Measurements from ENCODE around the gene GRIA1.

DNA sequence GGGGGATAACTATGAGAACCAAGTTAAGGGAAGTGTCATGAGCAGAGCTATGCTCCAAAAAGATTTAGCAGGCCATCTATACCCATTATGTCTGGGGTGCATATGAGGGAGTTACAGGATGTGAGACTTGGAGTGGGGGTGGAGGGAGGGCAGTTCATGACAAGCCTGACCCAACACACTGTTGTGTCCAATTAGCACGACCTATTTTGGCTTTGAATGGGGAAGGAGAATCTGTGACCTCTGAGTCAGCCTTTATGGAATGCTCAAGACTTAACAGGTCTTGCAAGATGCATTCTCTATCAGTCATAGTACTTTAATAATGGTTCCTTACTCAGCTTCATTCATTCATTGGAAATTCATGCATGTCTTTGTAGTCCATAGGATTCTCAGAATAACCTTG is 71.7 kb downstream of the GRIA1 start:
- no peak for TF ChIP-seq NR2C2 (CRISPR knock-in tag; IDR thresholded peaks at IDR 0.05)
- TF ChIP-seq CREM (CRISPR knock-in tag; IDR thresholded peaks at IDR 0.05), result no peak
- TF ChIP-seq CTCF (IDR thresholded peaks at IDR 0.05), result no peak
- TF ChIP-seq GABPB1 (CRISPR knock-in tag; IDR thresholded peaks at IDR 0.05), result no peak
- TF ChIP-seq TEAD1 (CRISPR knock-in tag; IDR thresholded peaks at IDR 0.05), result no peak
- TF ChIP-seq, protein P1, sequence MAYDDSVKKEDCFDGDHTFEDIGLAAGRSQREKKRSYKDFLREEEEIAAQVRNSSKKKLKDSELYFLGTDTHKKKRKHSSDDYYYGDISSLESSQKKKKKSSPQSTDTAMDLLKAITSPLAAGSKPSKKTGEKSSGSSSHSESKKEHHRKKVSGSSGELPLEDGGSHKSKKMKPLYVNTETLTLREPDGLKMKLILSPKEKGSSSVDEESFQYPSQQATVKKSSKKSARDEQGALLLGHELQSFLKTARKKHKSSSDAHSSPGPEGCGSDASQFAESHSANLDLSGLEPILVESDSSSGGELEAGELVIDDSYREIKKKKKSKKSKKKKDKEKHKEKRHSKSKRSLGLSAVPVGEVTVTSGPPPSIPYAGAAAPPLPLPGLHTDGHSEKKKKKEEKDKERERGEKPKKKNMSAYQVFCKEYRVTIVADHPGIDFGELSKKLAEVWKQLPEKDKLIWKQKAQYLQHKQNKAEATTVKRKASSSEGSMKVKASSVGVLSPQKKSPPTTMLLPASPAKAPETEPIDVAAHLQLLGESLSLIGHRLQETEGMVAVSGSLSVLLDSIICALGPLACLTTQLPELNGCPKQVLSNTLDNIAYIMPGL (CRISPR knock-in tag; IDR thresholded peaks at IDR 0.05), result no peak
- no peak for TF ChIP-seq KAT7 (CRISPR knock-in tag; IDR thresholded peaks at IDR 0.05; ENCODE audit: borderline replicate concordance)
- TF ChIP-seq, protein P2, sequence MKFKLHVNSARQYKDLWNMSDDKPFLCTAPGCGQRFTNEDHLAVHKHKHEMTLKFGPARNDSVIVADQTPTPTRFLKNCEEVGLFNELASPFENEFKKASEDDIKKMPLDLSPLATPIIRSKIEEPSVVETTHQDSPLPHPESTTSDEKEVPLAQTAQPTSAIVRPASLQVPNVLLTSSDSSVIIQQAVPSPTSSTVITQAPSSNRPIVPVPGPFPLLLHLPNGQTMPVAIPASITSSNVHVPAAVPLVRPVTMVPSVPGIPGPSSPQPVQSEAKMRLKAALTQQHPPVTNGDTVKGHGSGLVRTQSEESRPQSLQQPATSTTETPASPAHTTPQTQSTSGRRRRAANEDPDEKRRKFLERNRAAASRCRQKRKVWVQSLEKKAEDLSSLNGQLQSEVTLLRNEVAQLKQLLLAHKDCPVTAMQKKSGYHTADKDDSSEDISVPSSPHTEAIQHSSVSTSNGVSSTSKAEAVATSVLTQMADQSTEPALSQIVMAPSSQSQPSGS (CRISPR knock-in tag; IDR thresholded peaks at IDR 0.05; ENCODE audit: borderline replicate concordance, low read depth), result no peak
- no peak for TF ChIP-seq MYBL2 (CRISPR knock-in tag; IDR thresholded peaks at IDR 0.05)
- no peak for TF ChIP-seq NFYB (CRISPR knock-in tag; conservative IDR thresholded peaks at IDR 0.05; ENCODE audit: low read depth)
- no peak for TF ChIP-seq RORB (CRISPR knock-in tag; IDR thresholded peaks at IDR 0.05)
- TF ChIP-seq E2F5 (CRISPR knock-in tag; IDR thresholded peaks at IDR 0.05), result no peak
- TF ChIP-seq ETV6 (CRISPR knock-in tag; IDR thresholded peaks at IDR 0.05), result no peak

Measured in WTC11 (cell line).